Activated CD8-positive, alpha-beta memory T cell treated with anti-CD3 and anti-CD28 coated beads for 48 hours (primary cell): ENCODE data around the gene GOLGA3.
"Not testable (repeated sequence)": the region's sequence is repeated elsewhere in the genome, so short reads cannot be mapped to it uniquely, and the experiment has no call there.

Experiments used
- DNase-seq, 3 experiments: peaks; one replicate each; pipeline ENCODE4 v3.0.0-alpha.2; 2020; ENCODE audit warnings: low read depth in 2 of 3, low spot score in 2 of 3

The GOLGA3 gene

GRCh38 chr12:132753670-132754069 lies 75.0 kb downstream of the GOLGA3 start:
- DNase-seq = not testable (repeated sequence)

GRCh38 chr12:132748319-132748718 lies 80.3 kb downstream of the GOLGA3 start:
- DNase-seq = no peak

GRCh38 chr12:132747896-132748295 lies 80.8 kb downstream of the GOLGA3 start:
- no peak for DNase-seq

- DNase-seq = no peak
Measured at GRCh38 chr12:132747395-132747794, 81.3 kb downstream of the GOLGA3 start.

- no peak for DNase-seq
Measured at GRCh38 chr12:132746613-132747012, 82.1 kb downstream of the GOLGA3 start.

GRCh38 chr12:132743831-132744230 lies 84.8 kb downstream of the GOLGA3 start:
- no peak for DNase-seq

GRCh38 chr12:132741620-132742019 lies 87.0 kb downstream of the GOLGA3 start:
- no peak for DNase-seq

GRCh38 chr12:132740652-132741051 lies 88.0 kb downstream of the GOLGA3 start:
- DNase-seq = no peak

GRCh38 chr12:132740313-132740646 lies 88.4 kb downstream of the GOLGA3 start:
- DNase-seq = no peak

- DNase-seq = no peak
Measured at GRCh38 chr12:132739600-132740312, 88.9 kb downstream of the GOLGA3 start.

- no peak for DNase-seq
Measured at GRCh38 chr12:132736913-132737312, 91.8 kb downstream of the GOLGA3 start.

- DNase-seq = no peak
Measured at GRCh38 chr12:132736378-132736777, 92.3 kb downstream of the GOLGA3 start.

- no peak for DNase-seq
Measured at GRCh38 chr12:132735496-132735895, 93.2 kb downstream of the GOLGA3 start.

- no peak for DNase-seq
Measured at GRCh38 chr12:132734206-132734605, 94.5 kb downstream of the GOLGA3 start.

- no peak for DNase-seq
Measured at GRCh38 chr12:132731574-132731973, 97.1 kb downstream of the GOLGA3 start.

GRCh38 chr12:132730353-132730752 lies 98.3 kb downstream of the GOLGA3 start:
- no peak for DNase-seq

GRCh38 chr12:132729541-132730320 lies 98.9 kb downstream of the GOLGA3 start:
- no peak for DNase-seq

- no peak for DNase-seq
Measured at GRCh38 chr12:132728502-132728901, 100.2 kb downstream of the GOLGA3 start.

GRCh38 chr12:132727091-132727794 lies 101.4 kb downstream of the GOLGA3 start:
- no peak for DNase-seq

GRCh38 chr12:132726386-132726785 lies 102.3 kb downstream of the GOLGA3 start:
- no peak for DNase-seq

GRCh38 chr12:132724506-132725241 lies 104.0 kb downstream of the GOLGA3 start:
- DNase-seq = no peak
